ENCODE data around the gene AQP12A. TPM values are rescaled to one million over a fixed set of nuclear protein-coding genes. Genes with fewer than 3 reads are reported as not detected.
"Not testable (repeated sequence)": the region's sequence is repeated elsewhere in the genome, so short reads cannot be mapped to it uniquely, and the experiment has no call there.

The AQP12A gene
- total RNA-seq = not detected in 2 replicates
- not detected for total RNA-seq (2013)
- polyA plus RNA-seq = not detected in 2 replicates
- not detected in 2 replicates for polyA minus RNA-seq

GRCh38 chr2:240691631-240692420 lies at the start of gene AQP12A:
Gene AQP12A (plus strand): TSS chr2:240691866. CDS start chr2:240691914, 48 bp downstream.
- H3K27ac ChIP-seq (ENCODE audit: low read length in 2 of 2); ATAC-seq (ENCODE audit: low read depth); H3K9me3 ChIP-seq (ENCODE audit: control extremely low read depth in 1 of 3, control insufficient read depth in 2 of 3, insufficient read depth in 1 of 3, low read length in 2 of 3); H3K9ac ChIP-seq (ENCODE audit: low read length); H3K27me3 ChIP-seq (replicated peaks in 1 of 4; ENCODE audit: control extremely low read depth in 1 of 4, control insufficient read depth in 3 of 4, insufficient read depth in 4 of 4, low read length in 3 of 4); H4K20me1 ChIP-seq (ENCODE audit: control insufficient read depth, insufficient read depth, low read length, poor library complexity, severe bottlenecking); DNase-seq; H3K4me1 ChIP-seq (ENCODE audit: control insufficient read depth in 2 of 2, insufficient read depth in 2 of 2, low read length in 2 of 2); CTCF ChIA-PET; H3K79me2 ChIP-seq (ENCODE audit: control insufficient read depth, insufficient read depth, low read length); H3K4me3 ChIP-seq (ENCODE audit: control extremely low read depth in 1 of 5, extremely low read depth in 1 of 5, insufficient read depth in 1 of 5, low read depth in 2 of 5, low read length in 4 of 5); H3K9me3 Mint-ChIP-seq (ENCODE audit: insufficient read depth); H3K27me3 Mint-ChIP-seq; H3K27ac Mint-ChIP-seq; H3K4me2 ChIP-seq (replicated peaks; ENCODE audit: low read depth, low read length, poor library complexity, severe bottlenecking); H2AFZ ChIP-seq (ENCODE audit: insufficient read depth, low read depth, low read length, poor library complexity, severe bottlenecking); intact Hi-C loops (cut with micrococcal nuclease); H3K36me3 ChIP-seq (replicated peaks in 1 of 2; ENCODE audit: control extremely low read depth in 1 of 2, control insufficient read depth in 1 of 2, extremely low read depth in 1 of 2, insufficient read depth in 2 of 2, low read length in 1 of 2); H3K4me3 Mint-ChIP-seq; POLR2A ChIA-PET; H3K4me1 Mint-ChIP-seq: not testable (repeated sequence)
- WGBS (ENCODE audit: insufficient coverage) = 87% methylated on average over 17 of the region's 37 CpGs

DNA sequence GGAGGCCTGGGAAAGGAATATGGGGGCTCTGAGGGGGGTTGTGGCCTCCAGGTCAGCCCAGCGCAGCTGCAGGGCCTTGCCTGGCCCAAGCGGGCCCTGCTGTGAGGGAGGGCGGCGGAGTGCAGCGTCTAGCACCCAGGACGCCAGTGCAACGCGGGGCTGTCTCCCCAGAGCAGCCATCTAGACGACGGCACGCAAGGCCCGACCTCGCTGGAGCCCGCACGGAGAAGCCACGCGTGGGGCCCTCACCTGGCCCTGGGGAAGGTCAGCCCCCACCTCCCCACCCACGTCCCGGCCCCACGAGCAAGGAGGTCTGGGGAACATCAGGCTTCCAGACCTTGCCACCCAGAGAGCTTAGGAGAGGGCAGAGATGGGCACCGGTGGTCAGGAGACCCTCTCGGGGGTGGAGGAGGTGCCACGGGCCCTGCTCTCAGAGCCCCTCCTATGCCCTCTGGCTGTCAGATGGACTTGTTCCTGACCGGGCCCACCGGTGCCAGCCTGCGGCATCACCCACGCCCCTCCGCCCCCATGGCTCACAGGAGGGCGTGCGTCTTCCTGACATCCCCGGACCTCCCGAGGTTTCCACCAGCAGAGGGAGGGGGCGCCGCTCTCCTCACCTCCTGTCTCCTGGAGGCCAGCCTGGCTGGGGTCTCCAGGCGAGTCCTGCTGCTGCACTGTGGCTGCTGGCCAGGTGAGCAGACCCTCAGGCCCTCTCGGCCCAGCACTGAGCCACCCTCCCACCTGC lies 49.4 kb upstream of the AQP12A start:
- DNase-seq (no peak), ATAC-seq (ENCODE audit: low read depth) (no peak)
- CTCF ChIA-PET = no interaction called here
- H3K4me3 Mint-ChIP-seq = no peak overlapping the region
- intact Hi-C loops (cut with micrococcal nuclease) = no loop called here
- no peak overlapping the region for H2AFZ ChIP-seq (ENCODE audit: insufficient read depth, low read depth, low read length, poor library complexity, severe bottlenecking)
- POLR2A ChIA-PET = no interaction called here
- no peak overlapping the region for H3K27ac ChIP-seq (ENCODE audit: low read length in 2 of 2)
- TF ChIP-seq CTCF (IDR thresholded peaks at IDR 0.05) (no peak), EZH2 (IDR thresholded peaks at IDR 0.05; ENCODE audit: borderline replicate concordance, insufficient read depth, low read depth, low read length, poor library complexity, severe bottlenecking) (no peak)
- no peaks in the 10 kb centered on the region for H3K4me1 ChIP-seq (ENCODE audit: control insufficient read depth in 2 of 2, insufficient read depth in 2 of 2, low read length in 2 of 2)
- H3K4me2 ChIP-seq (replicated peaks; ENCODE audit: low read depth, low read length, poor library complexity, severe bottlenecking) = no peak overlapping the region
- no peaks in the 10 kb centered on the region for H4K20me1 ChIP-seq (ENCODE audit: control insufficient read depth, insufficient read depth, low read length, poor library complexity, severe bottlenecking)
- no peaks in the 10 kb centered on the region for H3K79me2 ChIP-seq (ENCODE audit: control insufficient read depth, insufficient read depth, low read length)
- H3K9me3 Mint-ChIP-seq (ENCODE audit: insufficient read depth) = no peaks in the 10 kb centered on the region
- peaks cover 0 to 13% (median 0%) of the 10 kb centered on the region in 3 donors for H3K9me3 ChIP-seq (ENCODE audit: control extremely low read depth in 1 of 3, control insufficient read depth in 2 of 3, insufficient read depth in 1 of 3, low read length in 2 of 3)
- no peak overlapping the region for H3K9ac ChIP-seq (ENCODE audit: low read length)
- 91% methylated on average over 36 of the region's 36 CpGs for WGBS (ENCODE audit: insufficient coverage)
- no peaks in the 10 kb centered on the region for H3K4me1 Mint-ChIP-seq
- no peaks in the 10 kb centered on the region for H3K36me3 ChIP-seq (replicated peaks in 1 of 2; ENCODE audit: control extremely low read depth in 1 of 2, control insufficient read depth in 1 of 2, extremely low read depth in 1 of 2, insufficient read depth in 2 of 2, low read length in 1 of 2)
- no peak overlapping the region for H3K27ac Mint-ChIP-seq
- H3K27me3 Mint-ChIP-seq = peaks cover 4% of the 10 kb centered on the region
- peaks cover 0 to 13% (median 0%) of the 10 kb centered on the region in 4 experiments for H3K27me3 ChIP-seq (replicated peaks in 1 of 4; ENCODE audit: control extremely low read depth in 1 of 4, control insufficient read depth in 3 of 4, insufficient read depth in 4 of 4, low read length in 3 of 4)
- H3K4me3 ChIP-seq (ENCODE audit: control extremely low read depth in 1 of 5, extremely low read depth in 1 of 5, insufficient read depth in 1 of 5, low read depth in 2 of 5, low read length in 4 of 5) = no peak overlapping the region
